GM19455 (cell line): ENCODE data around the gene CBX8.

Experiments
- ATAC-seq: cut with Tn5 transposase; IDR thresholded peaks from one replicate; pipeline ENCODE4 v1.9.1; 2021; ENCODE audit not compliant: unreplicated experiment

Gene CBX8

DNA sequence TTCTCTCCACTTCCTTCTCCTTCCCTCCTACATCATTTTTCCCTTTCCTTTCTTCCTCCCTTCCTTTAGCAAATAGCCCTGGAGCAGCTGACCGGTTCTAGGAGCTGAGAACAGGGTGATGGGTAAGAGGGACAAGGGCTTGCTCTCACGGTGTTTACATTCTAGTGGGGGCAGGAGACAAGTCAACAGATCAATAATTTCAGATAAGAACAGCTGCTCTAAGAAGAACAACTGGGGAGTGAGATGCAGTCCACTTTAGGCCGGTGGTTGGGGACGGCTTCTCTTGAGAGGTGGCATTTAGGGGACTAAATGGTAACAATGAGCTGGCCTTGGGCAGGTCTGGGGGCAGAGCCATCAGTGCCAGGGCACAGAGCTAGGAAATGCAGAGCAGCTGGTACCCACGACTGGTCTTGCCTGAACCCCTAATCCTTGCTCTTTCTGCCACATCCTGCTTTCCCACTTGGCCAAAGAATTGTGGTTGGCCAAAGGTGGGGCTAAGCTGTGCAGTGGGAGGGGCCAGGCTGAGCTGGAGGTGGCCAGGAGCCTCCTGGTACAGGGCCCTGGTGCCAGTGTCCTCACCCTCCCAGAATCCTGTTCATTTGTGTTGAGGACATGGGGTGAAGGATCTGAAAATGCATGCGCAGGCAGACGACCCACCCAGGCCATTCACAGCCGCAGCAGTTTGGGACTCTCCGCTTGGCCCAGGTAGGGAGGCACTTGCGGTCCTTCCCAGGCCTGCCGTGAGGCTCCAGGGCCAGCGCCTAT is 24.6 kb upstream of the CBX8 start:
- ATAC-seq, result no peak

DNA sequence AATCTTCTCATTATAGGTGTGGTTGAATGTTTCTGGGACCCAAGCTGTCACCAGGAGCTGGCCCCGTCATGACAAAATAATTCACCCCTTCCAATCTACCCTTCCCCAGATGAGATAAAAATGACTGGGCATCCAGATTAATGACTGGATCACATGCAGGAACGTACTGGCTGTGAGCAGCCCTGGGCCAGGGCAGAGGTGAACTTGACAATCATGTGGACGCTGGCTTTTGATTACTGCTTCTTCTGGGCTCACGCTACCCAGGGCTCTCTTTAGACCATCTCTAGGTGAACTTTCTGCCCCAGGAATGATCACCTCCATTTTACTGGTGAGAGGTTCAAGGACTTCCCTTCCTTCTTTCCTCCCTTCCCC is 24.1 kb upstream of the CBX8 start:
- ATAC-seq, result no peak

DNA sequence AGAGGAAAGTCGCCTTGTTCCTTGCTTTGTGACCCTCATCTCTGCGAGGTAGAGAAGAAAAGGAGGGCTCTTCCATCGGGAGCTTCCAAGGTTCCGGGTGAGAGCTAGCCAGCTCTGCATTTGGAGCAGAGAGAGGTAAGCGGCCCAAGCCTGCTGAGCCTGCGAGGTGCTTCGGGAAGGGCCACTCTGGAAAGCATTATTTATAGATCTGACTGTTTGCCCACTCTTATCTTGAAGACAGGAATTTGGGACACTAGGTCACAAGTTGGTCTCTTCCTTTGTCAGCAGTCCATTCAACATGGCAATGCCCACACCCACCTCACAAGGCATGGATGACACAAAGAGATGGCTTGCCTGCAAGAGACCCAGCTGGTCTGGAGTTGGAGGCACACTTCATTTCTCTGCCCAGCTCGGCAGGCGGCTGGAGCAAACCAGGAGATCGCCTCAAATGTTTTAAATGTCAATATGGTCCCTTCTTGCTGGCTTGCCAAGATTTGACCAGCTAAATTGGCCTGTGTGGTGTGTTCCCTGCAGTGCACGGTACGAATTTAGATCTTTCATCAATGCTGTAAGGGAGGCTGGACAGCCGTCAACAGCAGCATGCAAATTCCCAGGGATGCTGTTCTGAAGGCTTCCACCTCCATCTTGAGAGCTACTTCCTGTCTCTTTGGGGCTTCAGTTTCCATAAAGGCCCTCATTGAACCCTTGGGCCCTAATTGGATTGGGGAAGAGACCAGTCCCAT is 22.8 kb upstream of the CBX8 start:
- ATAC-seq, result no peak

DNA sequence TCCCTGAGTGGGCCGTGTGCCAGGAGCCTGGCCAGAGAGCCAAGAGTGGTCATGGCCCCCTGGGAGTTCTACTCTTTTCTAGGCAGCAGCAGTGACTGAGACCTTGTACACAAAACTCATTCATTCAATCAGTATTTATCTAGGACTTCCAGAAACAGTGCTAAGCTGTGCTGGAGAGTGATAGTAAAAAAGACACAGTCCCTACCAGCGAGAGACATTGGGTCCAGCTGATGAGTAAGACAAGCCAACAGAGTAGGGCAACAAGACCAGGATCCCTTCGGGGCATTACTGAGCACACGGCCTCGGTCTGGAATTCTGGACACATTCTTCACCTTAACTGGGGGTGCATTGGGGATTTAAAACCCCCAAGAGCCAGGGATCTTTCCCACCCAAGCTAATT is 22.2 kb upstream of the CBX8 start:
- ATAC-seq, result no peak

DNA sequence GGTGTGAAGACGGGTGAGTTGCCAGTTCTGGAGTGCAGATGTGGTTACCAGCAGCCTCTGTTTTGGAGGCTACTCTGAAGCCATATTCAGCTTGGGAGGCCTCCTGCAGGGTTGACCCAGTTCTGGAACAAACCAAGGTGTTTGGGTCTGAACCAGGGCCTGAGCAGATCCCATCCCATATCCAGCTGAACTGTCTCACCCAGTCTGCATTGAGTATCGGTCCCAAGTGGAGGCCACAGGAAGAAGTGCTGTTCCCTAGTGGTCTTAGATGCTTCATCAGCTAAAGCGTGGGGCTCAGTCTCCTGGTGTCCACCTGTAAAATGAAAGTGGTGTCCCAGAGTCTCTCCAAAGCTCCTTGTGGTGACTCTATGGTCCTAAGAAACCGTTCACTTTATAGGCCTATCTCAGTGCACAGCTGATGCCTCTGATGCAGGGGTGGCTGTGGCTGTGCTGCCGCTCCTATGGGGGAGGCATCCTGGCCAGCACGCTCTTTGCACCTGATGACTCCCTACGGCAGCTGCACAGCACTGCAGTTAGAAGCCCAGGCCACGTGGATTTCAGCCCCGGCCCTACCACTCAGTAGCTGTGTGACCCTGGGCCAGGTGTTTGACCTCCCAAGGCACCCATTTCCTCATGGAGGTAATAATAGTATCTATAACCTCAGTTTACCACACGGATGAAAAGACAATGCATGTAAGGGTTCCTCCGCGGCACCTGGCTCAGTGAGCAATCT is 21.3 kb upstream of the CBX8 start:
- no peak for ATAC-seq

DNA sequence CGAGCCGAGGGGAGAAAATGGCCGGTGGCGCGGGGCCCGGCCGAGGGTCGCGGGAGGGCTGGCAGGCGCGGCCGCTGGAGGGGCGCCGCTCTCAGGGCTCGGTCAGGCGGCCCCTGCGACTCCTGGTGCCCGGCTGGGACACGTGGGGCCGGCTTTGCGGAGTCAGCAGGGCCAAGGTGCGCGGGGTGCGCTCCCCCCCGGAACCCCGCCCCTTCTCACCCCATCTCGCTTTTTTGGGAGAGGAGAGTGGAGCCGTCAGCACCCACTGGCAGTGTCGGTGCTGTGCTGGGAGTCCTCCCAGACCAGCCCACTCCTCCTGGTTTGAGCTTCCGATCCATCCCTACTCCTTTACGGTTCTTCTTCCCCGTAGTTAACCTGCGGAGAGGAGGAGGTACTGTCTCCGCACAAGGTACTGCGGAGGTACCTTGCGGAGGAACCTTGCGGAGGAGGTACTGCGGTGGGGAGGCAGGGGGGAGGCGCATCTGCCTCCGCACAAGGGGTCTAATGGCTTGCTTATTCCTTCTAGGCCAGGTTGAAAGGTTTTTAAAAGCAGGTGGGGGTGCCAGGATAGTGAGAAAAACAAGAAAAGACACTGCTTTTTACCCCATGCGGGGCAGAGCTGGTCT is 19.1 kb upstream of the CBX8 start:
- ATAC-seq, result no peak

DNA sequence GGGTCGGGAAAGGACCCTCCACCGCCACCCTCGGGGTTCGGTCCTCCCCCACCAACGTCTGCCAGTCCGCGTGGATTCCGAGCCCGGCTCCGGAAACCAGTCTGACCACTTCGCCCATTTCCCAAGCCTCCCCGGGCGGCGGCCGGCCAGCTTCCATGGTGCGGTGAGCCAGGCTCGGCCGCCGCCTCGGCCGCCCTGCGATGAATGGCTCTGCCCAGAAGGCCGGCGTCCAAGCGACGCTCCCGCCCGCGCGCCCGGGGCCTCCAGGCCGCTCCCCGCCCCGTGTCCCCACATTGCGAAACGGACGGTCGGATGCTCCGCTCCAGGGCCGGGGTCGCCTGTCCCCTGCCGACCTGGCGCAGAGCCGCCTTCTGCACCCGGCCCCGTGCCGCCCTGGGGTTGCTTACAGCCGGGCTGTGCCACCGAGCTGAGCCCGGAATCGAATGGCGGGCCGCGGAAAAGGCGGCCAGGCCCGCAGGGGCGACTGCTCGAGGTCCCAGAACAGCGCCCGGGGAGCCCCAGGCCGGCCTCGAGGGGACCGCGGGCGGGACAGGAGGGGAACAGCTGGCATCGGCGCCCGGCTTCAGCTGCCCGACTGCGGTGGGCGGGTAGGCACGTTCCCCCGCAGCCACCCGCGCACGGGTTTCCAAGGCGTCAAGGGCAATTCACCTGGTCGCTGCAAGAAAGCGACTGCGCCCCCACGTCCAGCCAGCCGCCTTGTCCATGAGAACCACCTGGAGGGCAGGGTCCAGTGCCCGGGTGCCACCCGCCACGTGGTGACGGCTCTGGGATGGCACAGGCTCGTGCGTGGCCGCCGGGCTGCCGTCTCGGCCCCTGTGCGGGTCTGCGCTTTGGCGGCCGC is 18.3 kb upstream of the CBX8 start:
- no peak for ATAC-seq

DNA sequence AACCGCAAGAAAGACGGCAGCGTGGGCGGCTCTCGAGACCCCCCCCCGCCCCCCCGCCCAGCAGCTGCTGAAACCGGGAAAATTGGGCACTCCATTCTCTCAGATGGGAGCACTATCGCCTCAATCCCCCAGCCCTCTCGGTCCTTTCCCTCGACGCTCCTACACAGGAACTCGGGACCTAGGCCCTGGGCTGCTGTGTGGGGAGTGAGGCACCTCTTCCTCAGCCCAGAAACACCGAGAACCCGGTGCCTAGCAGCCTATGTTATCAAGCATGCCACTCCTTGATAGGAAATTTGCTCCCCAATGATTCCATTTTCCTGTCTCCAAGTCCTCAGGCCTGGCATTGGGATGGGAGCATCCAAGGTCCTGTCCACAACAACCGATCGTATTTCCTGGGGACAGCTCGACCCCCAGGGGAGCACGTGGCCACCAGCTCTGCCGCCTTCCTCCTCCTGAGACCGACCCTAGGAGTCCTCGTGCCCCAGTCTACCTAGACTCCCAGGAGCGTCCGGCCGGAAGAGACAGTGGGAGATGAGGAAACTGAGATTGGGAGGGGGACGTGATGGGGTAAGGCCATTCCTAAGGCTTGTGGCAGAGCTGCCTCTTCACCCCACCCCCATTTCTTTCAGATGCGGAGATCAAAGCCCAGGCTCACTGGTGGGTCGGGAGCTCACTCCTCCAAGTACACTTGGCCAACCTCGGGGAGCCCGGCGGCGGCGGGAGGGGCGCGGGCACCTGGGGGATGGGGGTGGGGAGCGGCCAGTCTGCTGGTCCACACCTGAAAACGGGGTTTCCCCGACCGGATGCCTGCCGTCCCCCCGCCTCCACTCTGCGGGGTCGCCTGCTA is 17.5 kb upstream of the CBX8 start:
- no peak for ATAC-seq

DNA sequence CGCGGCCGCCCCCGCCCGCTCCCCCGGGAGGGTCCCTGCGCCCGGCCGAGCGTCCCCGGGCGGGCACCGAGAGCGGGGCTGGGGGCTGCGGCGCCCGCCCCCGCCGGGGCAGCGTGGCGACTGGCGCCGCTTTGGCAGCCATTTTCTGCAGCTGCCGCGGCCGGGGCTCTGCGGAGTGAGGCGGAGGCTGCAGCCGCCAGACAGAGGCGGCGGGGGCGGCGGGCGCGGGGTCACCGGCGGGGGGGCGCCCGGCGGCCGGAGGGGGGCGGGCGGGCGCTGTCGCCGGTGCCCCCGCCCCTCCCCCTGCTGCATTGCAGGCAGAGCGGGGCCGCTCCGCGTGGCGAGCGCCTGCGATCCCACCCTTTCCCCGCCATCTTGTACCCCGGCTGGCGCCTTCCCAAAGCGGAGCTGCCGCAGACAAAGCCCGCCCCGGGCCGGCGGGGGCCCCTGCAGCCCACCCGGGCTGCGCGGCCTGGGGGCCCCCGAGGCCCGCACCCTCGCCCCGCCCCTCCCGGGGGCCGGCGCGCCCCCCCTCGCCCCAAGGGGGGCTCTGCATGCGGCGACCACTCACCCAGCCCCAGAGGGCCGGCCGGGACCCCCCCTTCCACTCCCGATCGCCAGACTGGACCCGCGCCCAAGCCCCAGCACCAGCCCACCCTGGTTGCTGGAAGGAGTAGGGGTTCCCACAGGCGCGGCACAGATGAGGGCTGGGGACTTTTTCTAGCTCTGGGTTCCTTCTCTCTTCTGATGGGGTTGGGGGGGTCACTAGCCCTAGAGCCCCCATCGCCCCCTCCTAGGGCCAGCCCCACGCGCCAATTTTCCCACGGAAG is 16.6 kb upstream of the CBX8 start:
- no peak for ATAC-seq

DNA sequence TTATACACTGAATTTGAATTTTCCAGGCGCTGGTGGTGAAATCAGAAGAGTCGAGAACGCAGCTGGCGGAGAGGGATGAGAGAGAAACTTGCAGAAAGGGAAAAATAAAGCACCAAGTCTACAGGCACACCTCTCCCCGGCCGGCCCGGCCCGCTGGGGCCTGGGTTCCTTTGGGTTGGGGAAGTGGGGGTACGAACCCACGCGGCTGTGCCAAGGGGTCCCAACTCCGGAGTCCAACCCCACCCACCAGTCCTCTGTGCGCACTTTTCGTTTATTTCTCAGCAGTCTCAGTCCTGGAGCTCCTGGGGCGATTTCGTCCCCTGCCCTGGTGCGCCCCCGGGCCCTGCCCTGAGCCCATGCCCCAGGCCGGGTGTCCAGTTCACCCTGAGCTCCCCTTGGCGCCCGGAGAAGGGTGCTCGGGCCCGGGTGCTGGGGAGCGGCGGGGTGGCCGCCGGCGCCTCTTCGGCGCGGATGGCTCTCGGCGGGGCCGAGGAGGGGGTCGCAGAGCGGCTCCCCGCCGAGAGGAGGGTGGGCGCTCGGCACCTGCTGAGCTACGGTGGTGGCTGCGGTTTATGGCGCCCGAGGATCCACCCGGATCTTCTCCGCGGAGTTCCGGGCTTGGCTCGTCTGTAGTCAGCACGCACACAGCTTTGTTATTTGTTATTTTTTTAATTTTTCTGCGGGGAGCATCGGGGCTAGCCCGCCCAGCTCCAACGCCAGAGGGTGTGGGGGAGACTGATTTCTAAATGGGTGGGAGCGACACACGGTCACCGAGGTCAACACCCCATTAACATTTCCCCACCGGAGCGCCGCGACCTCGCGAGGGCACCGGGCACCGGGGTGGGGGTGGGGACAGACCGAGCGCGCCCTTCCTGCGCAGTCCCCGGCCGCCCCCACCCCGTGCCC is 15.7 kb upstream of the CBX8 start:
- no peak for ATAC-seq

DNA sequence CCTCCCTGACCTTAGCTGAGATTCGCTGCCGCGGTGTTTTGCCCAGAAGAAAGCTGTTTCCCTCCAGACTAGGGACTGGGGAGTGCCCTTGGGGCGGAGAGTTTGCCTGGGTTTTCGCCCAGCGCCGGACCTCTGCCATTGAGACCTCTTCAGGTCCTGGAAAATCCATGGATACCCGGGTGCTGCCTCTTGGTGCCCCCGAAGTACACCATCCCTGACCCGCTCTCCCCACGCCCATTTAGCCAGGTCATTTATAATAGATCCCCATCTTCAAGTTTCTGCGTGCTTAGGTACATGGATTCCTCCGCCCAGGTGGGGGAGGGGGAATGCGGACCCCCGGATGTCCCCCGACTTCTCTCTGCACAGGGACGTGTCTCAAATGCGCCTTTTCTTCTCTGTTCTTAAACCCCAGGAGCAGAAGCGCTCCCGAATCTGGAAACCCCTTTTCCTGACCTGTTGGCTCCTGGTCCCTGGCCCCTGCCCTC is 15.0 kb upstream of the CBX8 start:
- no peak for ATAC-seq

DNA sequence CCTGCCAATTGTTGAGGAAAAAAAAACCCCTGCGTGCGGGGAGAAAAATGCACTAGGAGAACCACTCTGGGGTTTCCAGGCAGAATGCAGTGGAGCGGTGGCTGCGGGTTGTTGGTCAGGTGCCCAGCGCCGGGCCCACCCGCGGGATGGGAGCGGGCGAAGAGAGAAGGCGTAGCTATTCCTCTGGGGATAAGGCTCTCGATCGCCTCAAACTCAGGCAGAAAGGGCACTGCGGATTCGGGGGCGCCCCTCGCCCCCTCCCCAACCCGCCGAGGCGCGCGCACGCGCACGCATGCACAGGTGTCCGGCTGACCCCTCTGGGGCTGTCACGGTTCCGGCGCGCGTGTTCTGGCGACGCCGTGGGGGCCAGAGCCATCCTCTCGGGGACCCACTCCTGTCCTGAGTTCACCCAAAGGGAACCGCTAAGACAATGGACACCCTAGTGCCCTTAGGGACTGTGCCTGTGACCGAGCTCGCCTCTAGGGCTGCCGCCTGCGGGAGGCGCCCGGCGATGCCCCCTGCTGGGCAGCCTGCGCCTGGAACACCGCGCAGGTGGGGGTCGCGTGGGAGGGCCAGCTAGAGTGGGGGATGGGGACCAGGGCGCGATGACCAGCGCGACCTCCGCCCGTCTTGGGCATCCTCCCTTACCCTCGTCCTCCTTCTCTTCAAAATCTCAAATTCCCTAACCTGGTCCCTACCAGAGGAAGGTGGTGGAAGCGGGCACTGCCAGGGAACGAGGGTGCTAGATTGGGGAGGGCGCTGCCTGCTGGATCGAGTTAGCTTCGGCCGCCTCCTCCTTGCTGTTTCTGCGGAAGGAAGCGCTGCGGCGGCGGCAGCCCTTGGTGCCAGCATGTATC is 14.4 kb upstream of the CBX8 start:
- no peak for ATAC-seq

DNA sequence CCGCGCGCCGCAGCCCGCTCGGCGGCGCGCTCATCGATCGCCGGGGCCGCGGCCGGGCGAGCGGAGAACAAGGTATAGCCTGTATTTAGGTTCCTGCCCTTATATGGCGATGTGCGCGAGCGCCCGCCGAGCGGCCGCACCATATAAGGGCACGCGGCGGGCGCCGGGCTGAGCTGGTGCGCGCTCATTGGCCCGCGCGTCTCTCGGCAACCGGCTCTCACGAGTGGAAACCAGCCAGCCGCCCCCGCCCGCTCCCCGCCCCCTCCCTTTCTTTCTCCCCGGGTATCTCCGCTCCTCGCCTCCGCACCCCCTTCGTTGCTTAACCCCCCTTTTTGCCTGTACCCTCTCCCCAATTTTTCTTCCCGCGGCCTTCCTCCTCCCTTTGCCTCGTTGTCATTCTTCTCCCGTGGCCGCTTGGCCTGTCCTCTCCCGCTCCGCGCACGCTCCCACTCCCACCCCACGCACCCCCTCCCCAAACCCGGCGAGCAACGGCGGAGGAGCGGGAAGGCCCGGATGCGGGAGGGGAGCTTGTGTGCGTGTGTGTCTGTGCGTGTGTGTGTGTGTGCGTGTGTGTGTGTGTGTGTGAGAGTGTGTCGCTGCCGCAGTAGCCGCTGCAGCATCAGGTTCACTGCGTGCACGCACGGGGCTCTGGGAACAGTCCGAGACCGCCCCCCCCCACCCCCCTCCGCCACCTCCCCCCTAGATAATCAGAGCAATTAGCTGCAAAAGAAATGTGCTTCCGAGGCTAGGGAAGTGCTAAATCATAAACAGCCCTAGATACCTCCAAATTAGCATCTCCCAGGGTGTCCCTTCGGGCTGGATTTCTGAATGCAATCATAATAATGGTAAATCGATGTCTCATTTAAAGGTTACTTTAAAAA is 13.5 kb upstream of the CBX8 start:
- no peak for ATAC-seq

DNA sequence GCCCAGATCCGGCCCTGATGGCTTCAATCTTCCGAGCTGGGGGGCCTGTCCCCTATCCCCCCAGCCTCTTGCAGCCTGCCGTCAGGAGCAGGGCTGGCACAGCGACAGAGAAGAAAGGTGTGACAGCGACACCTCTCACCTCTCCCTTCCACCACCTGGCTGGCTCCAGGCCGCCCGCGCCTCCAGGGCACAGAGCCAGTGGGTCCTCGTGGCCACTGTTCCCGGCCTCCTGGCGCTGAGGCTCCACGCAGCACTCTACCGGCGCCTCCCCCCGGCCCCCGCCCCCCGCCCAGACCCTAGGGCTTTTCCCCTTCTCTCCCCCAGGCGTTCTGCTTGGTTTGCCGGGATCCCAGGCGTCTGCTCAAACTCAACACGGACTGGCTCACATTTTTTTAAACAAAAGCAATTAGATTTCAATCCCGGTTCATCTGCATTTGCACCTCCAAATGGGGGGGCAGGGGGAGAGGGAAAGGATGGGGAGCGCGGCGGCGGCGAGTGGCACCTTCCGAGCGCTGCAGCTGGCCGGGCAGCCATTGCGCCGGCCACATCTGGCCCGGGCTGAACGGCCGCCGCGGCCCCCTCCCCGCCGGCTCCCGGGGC is 12.8 kb upstream of the CBX8 start:
- no peak for ATAC-seq

DNA sequence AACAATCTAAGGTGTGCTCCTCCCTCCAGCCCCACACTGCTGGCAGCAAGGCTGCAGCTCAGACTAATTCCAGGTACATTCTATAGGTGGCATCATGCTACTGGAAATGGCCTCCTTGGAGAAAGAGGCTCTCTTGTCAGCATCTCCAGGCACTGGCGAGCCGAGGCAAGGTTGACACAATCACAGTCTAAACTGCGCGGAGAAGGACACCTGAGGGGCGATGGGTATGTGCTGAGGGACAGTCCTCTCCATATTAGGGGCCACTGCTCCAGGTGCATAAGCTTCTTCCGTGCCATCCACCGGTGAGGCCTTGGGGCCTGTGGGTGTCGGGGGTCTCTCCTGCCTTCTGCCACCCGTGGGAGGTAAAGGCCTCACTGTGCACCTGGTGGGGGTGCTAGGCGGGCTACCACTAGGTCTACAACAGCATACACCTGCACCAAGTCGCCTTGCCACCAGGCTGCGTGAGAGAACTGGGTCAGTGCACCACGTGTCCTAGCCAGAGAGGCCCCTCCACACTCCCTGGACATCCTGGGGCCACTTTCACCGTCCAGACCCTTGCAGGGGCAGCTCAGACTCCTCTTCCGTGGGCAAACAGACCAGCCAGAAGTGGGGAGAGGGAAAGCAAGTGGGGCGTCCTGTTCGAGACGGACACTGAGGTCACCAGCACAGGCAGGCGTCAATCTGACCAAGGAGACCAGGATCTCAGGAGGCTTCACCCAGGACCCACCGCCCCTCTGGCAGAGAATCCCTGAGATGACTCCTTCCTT is 12.1 kb upstream of the CBX8 start:
- no peak for ATAC-seq
